ENCODE results near the gene ZCCHC10.
A peak's percentile ranks its signal among the peaks of the same experiment; 100 is the strongest.
"Not testable (repeated sequence)": the region's sequence is repeated elsewhere in the genome, so short reads cannot be mapped to it uniquely, and the experiment has no call there.

The ZCCHC10 gene

DNA sequence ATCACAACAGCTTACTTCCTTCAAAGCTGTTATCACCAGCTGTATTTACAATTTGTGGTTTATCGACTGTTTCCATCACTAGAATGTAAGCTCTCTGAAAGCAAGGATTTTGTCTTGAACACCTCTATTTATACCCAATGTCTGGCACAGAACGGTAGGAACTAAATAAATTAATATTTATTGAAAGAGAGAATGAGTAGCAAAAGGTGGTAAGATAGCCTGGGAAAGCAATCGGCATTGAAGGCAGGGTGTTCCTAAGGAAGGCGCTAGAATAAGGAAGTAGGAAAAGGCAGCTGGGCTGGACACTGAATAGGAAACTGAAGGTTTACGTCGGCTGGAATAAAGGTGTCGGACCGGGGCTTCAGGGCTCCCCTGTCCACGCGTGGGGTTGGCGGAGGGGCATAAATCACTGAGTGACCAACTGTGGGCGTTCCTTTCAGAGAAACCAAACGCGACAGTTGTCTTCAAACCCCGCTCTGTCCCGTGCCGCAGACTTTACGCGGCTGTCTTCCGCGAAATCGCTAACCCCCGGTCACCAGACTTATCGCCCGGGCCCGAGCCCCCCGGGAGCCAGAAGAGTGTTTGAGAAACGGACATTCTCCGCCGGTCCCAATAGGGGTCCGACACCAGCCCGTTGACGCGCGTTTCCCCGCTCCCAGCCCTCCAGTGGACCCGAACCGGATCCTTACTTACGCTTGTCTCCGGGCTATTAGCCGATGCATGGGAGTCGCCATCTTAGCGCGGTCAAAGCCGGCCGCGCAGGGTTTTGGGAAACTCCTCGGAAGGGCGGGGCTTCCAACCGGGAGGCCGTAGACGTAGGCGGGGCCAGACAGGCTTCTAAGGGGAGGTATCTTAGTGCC lies at the start of gene ZCCHC10:
ZCCHC10 (minus strand) TSS at position 746 of the 860 bp plus-strand sequence; CDS start at position 734, 12 bp downstream.
- DNase-seq = peak; percentile 97

DNA sequence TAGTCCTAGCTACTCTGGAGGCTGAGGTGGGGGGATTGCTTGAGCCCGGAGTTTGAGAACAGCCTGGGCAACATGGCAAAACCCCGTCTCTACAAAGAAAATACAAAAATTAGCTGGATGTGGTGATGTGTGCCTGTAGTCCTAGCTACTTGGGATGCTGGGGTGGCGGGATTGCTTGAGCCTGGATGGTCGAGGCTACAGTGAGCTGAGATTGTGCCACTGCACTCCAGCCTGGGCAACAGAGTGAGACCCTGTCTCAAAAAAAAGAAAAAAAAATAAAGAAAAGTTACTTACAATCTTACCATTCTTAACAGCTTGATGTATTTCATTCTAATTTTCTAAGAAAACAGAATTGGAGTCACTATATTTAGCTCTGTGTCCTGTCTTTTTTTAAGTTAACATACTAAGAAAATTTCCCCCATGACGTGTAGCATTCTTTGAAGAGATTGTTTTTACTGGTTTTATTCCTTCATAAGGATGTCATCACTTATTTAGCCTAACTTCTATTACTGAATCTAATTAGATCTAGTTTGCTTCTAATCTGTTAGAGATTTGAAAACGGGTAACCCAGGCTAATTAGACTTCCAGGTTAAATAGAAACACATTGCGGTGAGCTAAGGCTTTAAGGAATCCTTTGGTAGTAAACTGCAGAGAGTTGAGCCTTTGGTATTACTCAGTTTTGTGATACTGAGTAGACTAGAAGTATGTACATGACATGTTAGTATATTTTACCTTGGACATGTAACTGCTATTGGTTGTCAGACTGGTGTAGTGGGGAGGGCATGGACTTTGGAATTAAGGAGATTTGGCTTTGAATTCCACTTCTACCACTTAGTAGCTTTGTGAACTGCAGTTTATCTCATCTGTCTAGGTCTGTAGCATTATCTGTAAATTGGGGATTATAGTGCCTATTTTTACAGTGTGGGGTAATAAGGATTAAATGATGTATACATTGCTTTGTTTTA lies 49.5 kb upstream of the ZCCHC10 start:
- DNase-seq = no peak

DNA sequence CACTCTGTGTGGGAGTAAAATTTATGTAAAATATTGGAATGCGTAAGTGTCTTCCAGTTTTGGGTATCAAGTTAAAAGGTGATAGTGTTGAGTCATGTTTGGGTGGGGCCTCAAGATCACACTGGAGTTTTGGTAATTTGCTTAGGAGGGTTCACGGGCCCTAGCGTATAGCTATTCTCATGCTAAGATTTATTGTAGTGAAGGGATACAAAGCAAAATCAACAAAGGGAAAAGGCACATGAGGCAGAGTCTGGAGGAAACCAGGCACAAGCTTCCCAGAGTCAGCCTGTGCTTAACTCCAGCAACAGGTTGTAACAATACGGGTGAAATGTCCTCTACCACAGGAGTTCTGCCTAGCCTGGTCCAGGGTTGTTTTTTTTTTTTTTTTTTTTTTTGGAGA lies 45.7 kb upstream of the ZCCHC10 start:
- DNase-seq = no peak

DNA sequence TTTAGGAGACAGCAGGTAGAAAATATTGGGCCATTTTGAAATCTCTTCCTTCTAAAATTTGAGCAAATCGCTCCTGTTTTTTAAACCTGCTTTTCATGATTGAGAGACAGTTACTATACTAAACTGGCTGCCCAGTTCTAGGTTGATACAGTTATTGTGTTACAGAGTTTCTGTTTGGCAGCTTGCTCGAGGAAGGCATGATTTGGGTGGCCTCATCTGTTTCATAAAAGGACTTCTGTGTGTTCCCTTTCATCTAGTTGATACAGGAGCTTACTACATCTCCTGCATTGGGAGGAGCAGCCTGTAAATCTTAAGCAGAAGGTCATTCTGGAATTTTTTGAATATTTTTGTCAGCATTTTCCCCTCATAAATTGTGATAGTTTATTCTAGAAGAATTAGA lies 39.7 kb upstream of the ZCCHC10 start:
- DNase-seq = no peak

DNA sequence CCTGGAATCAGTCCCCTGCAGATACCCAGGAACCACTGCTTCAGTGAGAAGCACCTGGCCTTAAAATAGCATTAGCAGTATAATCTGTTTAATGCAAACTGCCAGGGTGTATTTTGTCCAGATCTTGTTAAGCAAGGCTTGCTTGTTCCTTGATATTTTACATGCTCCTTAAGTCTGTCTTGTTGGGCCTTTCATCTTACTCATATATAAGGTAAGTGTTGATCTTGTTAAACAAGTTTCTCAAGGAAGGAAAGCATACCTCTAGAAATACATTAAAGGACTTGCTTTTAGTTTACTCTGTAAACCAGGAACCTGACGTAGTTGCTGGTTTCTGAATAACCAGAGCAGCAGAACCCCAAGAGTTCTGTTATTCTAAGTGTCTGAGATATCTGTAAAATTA lies 39.1 kb upstream of the ZCCHC10 start:
- no peak for DNase-seq

DNA sequence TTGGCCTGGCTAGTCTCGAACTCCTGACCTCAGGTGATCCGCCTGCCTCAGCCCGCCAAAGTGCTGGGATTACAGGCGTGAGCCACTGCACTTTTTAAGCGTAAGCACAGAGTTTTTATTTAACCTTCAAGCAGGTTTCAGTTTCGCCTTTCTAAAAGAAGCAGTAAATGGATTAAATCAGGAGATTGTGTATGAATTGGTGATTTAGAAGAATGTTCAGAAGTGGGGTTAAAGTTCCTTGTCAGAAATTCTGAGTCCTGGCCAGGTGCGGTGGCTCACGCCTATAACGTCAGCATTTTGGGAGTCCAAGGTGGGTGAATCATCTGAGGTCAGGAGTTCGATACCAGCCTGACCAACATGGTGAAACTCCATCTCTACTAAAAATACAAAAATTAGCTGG lies 37.6 kb upstream of the ZCCHC10 start:
- DNase-seq = no peak

DNA sequence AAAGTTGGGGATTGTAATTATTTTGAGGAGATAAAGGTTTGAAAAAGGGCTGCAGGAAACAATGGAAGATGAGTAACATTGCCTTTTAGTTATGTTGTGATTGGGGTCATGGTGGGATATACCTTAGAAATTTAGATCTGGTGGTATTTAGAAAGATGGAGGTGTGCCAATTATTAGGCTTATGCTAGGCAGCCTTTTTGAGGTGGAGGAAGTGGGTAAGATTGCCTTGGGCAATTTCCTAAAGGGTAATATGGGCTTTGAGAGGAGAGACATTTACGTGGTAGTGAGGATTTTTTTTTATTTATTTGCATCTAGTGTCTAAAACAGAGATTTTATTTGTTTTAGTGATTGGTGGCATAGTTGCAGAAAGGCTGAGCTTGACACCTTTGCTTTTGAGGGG lies 35.9 kb upstream of the ZCCHC10 start:
- DNase-seq = no peak

DNA sequence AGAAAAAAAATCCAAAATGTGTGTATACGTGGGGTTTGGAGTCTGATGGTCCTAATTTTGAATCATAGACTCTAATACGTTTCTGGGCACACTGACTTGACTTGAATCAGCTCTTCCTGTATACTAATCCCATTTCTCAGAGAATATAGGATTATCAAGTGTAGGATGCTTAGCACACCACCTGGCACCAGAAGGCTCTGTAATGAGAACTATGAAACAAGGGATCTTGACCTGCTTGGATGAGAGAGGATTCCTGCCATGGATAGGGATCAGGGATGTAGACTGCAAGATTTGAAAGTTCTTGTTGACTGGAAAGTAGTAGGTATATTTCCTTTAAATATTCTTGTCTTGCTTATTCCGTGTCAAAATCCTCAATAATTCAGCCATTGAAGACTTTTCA lies 33.3 kb upstream of the ZCCHC10 start:
- DNase-seq = no peak

DNA sequence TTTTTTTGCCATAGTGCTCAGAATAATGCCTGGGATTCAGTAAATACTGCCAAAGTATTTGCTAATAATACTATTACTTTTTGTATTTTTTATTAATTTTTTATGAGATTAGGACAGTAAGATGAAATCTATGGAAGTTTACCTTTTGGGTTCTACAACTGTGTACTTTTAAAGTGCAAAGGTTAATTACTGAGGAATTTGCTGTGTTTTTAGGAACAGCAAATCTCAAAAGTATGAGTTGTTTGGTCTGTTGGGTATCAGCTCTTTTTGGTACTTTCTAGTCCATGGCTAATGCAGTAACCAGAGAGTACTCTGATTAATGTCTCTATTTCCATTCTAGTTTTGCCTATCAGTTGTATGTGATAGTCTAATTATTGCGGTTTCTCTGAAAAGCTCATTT lies 30.5 kb upstream of the ZCCHC10 start:
- DNase-seq = no peak

DNA sequence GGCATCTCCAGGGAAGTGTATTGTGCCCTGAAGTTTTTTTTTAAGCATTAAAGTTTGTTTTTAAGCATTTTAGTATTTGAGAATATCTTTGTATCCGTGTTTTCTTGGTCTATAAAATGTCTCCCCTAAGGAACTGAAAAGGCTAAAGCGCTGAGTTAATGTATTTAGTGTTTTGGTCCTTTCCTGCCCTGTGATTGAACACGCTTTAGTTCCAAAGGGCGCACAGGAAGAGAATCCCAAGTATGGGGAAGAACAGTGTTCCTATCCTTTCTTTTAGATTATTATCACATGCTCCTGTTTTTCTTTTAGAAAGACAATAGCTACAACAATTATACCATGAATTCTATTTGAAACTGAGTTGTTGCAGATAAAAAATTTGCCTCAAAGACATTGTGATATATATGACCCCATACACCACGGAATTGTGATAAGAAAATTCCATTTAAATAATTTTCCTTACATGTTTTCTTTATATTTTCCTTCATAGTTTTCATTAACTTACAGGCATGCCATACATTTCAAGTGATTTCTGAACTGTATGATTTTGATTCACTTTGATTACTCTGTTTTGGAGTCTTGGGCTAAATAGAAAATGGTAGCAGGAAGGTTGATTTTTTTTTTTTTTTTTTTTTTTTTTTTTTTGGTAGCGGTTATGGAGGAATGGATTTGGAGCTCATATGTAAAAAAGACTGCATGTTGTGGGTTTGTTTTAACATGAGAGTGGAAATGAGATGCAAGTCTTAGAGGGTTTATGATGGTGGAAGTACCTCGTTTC lies 28.5 kb upstream of the ZCCHC10 start:
- no peak for DNase-seq

DNA sequence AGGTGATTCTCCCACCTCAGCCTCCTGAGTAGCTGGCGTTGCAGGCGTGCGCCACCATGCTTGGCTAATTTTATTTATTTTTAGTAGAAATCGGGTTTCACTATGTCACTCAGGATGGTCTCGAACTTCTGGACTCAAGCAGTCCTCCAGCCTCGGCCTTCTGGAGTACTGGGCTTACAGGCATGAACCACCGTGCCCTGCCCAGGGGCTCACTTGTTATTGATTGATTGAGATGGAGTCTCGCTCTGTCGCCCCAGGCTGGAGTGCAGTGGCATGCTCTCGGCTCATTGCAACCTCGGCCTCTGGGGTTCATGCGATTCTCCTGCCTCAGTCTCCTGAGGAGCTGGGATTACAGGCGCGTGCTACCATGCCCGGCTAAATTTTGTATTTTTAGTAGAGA lies 27.1 kb upstream of the ZCCHC10 start:
- no peak for DNase-seq

DNA sequence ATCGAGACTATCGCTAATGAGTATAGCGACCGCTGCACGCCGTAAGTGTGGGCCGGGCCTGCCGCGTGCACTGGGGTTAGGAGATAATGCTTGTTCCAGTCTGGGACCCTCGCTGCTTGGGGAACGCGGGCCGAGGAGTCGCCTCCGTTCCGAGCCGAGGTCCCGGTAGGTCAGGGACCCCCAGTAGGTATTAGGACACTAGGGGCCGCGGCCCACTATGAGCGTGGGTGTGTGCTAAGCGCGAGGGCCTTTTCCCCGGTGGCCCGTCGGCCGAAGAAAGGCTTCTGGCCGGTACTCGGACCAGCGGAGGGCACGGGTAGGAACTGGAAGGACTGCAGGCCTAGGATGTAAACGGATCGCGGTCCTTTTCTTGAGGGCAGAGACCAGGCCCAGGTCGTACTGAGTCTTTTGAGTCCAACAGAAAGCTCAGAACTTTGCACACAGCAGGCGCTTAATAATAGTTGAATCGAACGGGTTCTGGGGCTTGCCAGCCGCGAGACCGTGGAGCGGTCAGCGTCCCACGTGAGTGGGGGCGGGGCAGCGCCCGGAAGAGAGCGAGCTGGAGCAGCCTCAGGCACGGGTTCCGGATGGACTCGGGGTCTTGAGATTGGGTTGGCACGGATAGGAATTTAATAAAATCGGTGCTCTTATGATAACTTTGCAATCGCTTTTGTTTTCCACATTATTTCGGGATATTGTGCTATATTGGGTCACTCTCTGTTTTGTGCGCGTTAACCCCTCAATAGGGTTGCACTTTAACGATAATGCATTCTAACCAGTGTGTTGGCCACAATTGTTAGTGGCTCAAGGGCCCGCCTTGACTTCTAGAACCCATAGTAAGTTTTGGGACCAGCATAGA lies 26.2 kb upstream of the ZCCHC10 start:
- DNase-seq = peak; percentile 63

DNA sequence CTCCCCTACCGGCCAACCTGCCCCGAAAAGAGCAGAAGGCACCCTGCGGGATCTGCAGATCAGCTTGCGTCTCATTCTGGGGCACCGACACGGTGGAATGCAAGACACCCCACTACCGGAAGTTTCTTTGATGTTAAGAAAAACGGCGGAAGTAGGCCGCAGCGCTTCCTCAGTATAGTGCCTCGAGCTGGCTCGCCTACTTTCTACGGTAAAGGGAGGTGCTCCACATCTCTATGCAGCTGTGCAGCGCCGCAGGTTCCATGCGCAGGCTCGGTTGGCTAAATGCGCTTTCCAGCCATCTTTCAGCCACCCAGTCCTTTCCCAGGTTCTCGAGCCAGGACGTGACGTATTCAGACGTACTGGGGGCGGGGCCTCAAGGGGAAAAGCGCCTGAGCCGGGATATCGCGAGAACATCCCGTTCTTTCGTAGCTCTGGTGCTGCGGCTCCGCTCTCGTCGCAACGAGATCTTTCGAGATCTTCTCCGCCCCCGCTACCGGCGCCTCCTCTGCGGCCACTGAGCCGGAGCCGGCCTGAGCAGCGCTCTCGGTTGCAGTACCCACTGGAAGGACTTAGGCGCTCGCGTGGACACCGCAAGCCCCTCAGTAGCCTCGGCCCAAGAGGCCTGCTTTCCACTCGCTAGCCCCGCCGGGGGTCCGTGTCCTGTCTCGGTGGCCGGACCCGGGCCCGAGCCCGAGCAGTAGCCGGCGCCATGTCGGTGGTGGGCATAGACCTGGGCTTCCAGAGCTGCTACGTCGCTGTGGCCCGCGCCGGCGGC lies 25.4 kb upstream of the ZCCHC10 start, which contains the start of gene HSPA4:
HSPA4 (plus strand) TSS at position 472 of the 775 bp plus-strand sequence; CDS start at position 710, 238 bp downstream.
- DNase-seq = peak; percentile 99

DNA sequence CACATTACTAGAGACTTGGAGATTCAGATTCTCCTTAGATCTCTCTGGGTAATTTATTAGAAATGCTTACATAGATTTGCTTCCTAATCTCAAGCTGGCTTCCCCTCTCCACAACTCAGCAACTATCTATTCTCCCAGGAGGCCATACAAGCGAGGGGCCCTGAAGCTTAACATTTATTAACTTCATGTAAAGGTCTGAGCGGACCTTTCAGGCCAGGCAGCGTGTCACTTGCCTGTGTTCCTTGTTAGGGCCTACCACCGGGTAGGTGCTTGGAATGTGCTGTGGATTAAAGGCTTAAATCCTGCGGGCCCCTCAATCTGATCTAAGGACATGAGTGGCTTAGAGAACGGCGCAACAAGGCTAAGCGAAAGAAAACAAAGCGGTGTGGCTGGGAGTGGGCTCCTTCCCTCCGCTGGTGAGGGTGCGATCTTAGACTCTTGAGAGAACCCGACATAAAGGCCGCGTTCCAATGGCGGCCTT lies 24.8 kb upstream of the ZCCHC10 start:
- no peak for DNase-seq

DNA sequence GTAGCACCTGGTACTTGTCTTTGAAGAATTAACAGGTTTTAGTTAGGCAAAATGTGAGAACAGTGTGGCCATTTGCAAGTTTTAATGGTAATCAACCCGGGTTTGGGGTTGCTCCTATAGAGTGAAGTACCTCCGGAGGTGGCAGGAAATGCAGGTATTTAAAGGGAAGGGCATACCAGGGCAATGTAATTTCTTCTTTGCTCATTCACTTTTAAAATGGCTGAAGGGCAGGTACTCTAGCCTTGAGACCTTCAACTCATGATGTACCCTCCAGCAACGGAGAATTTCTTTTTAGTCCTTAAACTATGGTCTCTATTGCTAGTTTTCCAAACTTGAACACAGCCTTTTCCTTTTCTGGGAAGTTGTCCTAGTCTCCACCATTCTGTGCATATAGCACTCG lies 24.2 kb upstream of the ZCCHC10 start:
- no peak for DNase-seq

DNA sequence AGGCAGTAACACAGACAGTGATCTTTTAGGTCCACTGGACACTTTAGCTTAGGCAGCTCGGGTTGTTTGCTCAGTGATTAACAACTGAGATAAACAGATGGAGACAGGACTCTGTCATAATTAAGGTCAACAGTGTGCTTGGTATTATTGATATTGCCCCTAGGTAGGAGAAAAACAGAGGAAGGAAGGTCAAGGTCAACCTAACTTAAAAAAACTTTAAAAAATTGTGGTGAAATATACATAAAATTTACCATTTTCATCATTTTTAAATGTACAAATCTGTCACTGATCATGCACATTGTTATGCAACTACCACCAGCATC lies 23.3 kb upstream of the ZCCHC10 start:
- DNase-seq = no peak

DNA sequence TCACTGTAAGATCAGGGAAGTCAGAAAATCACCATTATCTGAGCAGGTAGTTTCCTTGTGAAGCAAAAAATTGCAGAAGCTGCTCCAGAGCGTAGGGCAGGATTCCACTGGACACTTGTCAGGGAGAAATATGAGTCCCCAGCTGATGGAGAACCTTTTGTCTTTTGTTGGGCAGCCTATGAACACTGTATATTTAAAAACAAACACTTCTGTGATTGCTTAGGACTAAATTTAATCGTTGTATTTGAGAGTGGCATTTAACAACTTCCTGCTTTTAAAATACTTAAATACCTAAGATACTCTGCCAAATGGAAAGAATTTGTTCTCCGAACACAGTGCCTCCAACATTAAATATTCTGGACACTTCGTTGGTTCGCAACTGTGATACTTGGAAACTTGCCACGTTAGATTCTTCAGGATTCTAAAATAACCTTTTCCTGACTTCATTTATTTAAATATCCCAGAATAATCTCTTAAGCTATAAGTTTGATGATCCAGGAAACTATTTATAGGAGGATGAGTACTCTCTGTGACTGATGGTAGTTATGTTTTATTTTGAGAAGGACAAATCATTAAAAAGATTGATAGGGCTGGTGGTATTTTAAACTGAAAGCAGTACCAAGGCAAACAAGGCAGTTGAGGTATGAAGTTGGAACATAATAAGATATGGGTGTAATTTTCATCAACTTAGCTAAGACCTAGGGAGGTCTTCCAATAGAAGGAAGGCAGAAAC lies 22.8 kb upstream of the ZCCHC10 start:
- no peak for DNase-seq

DNA sequence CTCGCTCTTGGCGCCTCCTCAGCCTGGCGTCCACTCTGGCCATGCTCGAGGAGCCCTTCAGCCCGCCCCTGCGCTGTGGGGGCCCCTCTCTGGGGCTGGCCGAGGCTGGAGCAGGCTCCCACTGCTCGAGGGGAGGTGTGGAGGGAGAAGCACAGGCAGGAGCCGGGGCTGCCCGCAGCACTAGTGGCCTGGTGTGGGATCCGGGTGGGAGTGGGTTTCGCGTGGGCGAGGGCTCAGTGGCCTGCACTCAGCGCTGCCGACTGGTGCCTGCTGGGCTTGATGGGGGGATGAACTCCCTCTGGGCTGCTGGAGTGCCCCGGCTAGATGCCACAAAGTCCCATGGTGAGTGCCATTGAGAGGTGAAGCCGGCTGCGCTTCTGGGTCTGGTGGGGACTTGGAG lies 21.1 kb upstream of the ZCCHC10 start:
- DNase-seq = no peak

DNA sequence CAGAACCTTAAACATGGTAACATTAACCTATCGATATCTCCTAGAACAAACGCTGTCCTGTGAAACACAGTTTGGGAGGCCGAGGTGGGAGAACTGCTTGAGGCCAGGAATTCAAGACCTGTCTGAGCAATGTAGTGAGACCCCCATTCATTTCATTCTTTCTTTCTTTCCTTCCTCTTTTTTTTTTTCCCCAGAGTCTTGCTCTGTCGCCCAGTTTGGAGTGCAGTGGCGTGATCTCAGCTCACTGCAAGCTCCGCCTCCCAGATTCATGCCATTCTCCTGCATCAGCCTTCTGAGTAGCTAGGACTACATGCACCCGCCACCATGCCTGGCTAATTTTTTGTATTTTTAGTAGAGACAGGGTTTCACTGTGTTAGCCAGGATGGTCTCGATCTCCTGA lies 20.2 kb upstream of the ZCCHC10 start:
- DNase-seq = not testable (repeated sequence)

DNA sequence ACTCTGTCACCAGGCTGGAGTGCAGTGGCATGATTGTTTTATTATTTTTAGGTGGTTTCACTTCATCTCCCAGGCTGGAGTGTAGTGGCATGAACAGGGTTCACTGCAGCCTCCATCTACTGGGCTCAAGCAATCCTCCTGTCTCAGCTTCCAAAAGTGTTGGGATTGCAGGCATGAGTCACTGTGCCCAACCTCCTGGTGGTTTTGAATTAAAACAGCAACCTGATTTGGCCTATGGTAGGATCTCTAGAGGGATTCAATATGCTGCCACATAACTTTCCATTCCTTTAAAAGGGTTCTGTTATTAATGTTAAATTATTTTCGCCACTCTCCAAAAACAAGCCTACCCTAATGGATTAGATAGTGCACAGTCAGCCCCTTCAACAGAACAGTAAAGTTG lies 15.6 kb upstream of the ZCCHC10 start:
- no peak for DNase-seq

Measured in femur (tissue), 1 donor.